Endothelial cell of umbilical vein (primary cell): ENCODE results near the gene PDE11A. TPM values are rescaled to one million over a fixed set of nuclear protein-coding genes. Genes with fewer than 3 reads are reported as not detected.

Experiments used
- BruUV-seq: library from RNA; stranded (reverse); fragments of 400-500 nt; replicated peaks from 2 replicates; lab custom pipeline; 2021; lab: Mats Ljungman, UMichigan
- CTCF ChIA-PET: fragments of 300-600, 350-600 bp; sonication (Branson Sonifier 250); formaldehyde crosslinking; loops from one replicate; lab custom pipeline; 2021; ENCODE audit warnings: antibody characterized with exemption, inconsistent platforms; lab: Charles Lee
- POLR2A ChIA-PET: fragments of 300-600, 350-600 bp; sonication (Branson Sonifier 250); formaldehyde crosslinking; loops from one replicate; lab custom pipeline; 2021; ENCODE audit warnings: antibody characterized with exemption, inconsistent platforms; lab: Charles Lee
- DNase-seq: peaks from one replicate; pipeline ENCODE4 v3.0.0-alpha.2; 2011; ENCODE audit warnings: low read depth, low spot score
- FAIRE-seq: peaks from 2 replicates; lab custom pipeline; 2011; peaks lifted over from hg19 to GRCh38; lab: Jason Lieb, UNC
- H2AFZ ChIP-seq: 2 replicates; pipeline ENCODE4 v1.6.0; 2012; ENCODE audit warnings: low read depth, low read length, control low read depth, inconsistent platforms
- H3K27ac ChIP-seq: 2 replicates; pipeline ENCODE4 v1.5.1; 2011; ENCODE audit warnings: low read depth, mild to moderate bottlenecking, control low read depth, low read length, moderate library complexity; ENCODE audit not compliant: insufficient read depth
- H3K27me3 ChIP-seq, 2 experiments: 2 replicates each; pipeline versions ENCODE4 v1.6.0 to v1.6.1; 2011; ENCODE audit warnings: low read length in 2 of 2, mixed read lengths in 1 of 2; ENCODE audit not compliant: control insufficient read depth in 2 of 2, insufficient read depth in 2 of 2
- H3K36me3 ChIP-seq, 2 experiments: 2 replicates in 1 of 2; 3 replicates in 1 of 2; pipeline ENCODE4 v1.5.1; 2011; ENCODE audit warnings: low read length in 2 of 2, mild to moderate bottlenecking in 1 of 2, moderate library complexity in 1 of 2; ENCODE audit not compliant: control insufficient read depth in 2 of 2, insufficient read depth in 2 of 2; ENCODE audit errors: extremely low read depth in 1 of 2
- H3K4me1 ChIP-seq: 3 replicates; pipeline ENCODE4 v1.5.1; 2011; ENCODE audit warnings: mild to moderate bottlenecking, low read length; ENCODE audit not compliant: control insufficient read depth, insufficient read depth; ENCODE audit errors: extremely low read depth
- H3K4me2 ChIP-seq: 2 replicates; pipeline ENCODE4 v1.6.1; 2011; ENCODE audit warnings: low read length, control low read depth, mixed read lengths; ENCODE audit not compliant: insufficient read depth
- H3K4me3 ChIP-seq, 3 experiments: fragments of 200-600 bp in 1 of 3; sonication (generic), shearing (Covaris generic) in 1 of 3; replicated peaks in 1 of 3; 2 replicates each; pipeline ENCODE4 v1.5.1; 2011 to 2016; ENCODE audit warnings: control low read depth in 3 of 3, low read length in 3 of 3, mild to moderate bottlenecking in 2 of 3, inconsistent platforms in 1 of 3, low read depth in 1 of 3, moderate library complexity in 1 of 3; ENCODE audit not compliant: insufficient read depth in 1 of 3
- H3K79me2 ChIP-seq: 2 replicates; pipeline ENCODE4 v1.6.0; 2012; ENCODE audit warnings: low read length, inconsistent platforms; ENCODE audit not compliant: control insufficient read depth, insufficient read depth
- H3K9ac ChIP-seq: replicated peaks from 2 replicates; pipeline ENCODE3; 2011; ENCODE audit warnings: low read length, control low read depth; ENCODE audit not compliant: insufficient read depth; ENCODE audit errors: extremely low read depth
- H3K9me1 ChIP-seq: replicated peaks from 3 replicates; pipeline ENCODE4 v1.6.0; 2011; ENCODE audit warnings: mild to moderate bottlenecking, low read length; ENCODE audit not compliant: control insufficient read depth, insufficient read depth; ENCODE audit errors: extremely low read depth
- H3K9me3 ChIP-seq: replicated peaks from 2 replicates; pipeline ENCODE4 v1.5.1; 2012; ENCODE audit warnings: low read length, inconsistent platforms; ENCODE audit not compliant: control insufficient read depth, insufficient read depth
- H4K20me1 ChIP-seq: replicated peaks from 2 replicates; pipeline ENCODE3; 2011; ENCODE audit warnings: mild to moderate bottlenecking, low read length; ENCODE audit not compliant: control insufficient read depth, insufficient read depth; ENCODE audit errors: extremely low read depth
- CTCF ChIP-seq, 2 donors: IDR thresholded peaks; 1 replicate in 1 of 2; 2 replicates in 1 of 2; pipeline ENCODE4 v1.5.1; 2011; ENCODE audit warnings: low read length in 2 of 2, mild to moderate bottlenecking in 2 of 2, moderate library complexity in 2 of 2, control low read depth in 1 of 2, inconsistent platforms in 1 of 2, low read depth in 1 of 2; ENCODE audit not compliant: insufficient read depth in 1 of 2; ENCODE audit errors: extremely low read depth in 1 of 2
- EZH2 ChIP-seq: IDR thresholded peaks from 2 replicates; pipeline ENCODE4 v1.6.1; 2012; ENCODE audit warnings: borderline replicate concordance, low read depth, mild to moderate bottlenecking, moderate library complexity, low read length, inconsistent platforms; ENCODE audit not compliant: severe bottlenecking
- FOS ChIP-seq: IDR thresholded peaks from 2 replicates; pipeline ENCODE4 v1.6.1; 2011; ENCODE audit warnings: mild to moderate bottlenecking, low read length, moderate library complexity, borderline replicate concordance; ENCODE audit not compliant: insufficient read depth
- GATA2 ChIP-seq: IDR thresholded peaks from 2 replicates; pipeline ENCODE4 v1.7.0; 2011; ENCODE audit warnings: low read depth, mild to moderate bottlenecking, moderate library complexity, mixed read lengths, low read length; ENCODE audit not compliant: insufficient read length, insufficient read depth
- JUN ChIP-seq: IDR thresholded peaks from 2 replicates; pipeline ENCODE4 v1.6.1; 2011; ENCODE audit warnings: borderline replicate concordance, low read depth; ENCODE audit not compliant: insufficient read length, insufficient read depth
- MYC ChIP-seq: IDR thresholded peaks from one replicate; pipeline ENCODE4 v1.6.1; 2011; ENCODE audit warnings: mild to moderate bottlenecking, low read depth, low read length
- POLR2A ChIP-seq: IDR thresholded peaks from 2 replicates; pipeline ENCODE4 v1.6.1; 2012; ENCODE audit warnings: low read depth, mild to moderate bottlenecking, control low read depth, low read length
- POLR2AphosphoS5 ChIP-seq: IDR thresholded peaks from 2 replicates; pipeline ENCODE4 v1.6.1; 2012; ENCODE audit warnings: low read depth, mild to moderate bottlenecking, control low read depth, low read length, moderate library complexity; ENCODE audit not compliant: insufficient read depth
- dilution Hi-C: fragments of 300-500 bp; cut with MboI; formaldehyde crosslinking; loops from one replicate; pipeline ENCODE4 v1.15.0; 2019; ENCODE audit warnings: low sequenced_read_pairs; ENCODE audit not compliant: extremely low pct_ligation_motif_present
- intact Hi-C: fragments of 100-400 bp; cut with micrococcal nuclease; formaldehyde crosslinking; loops from one replicate; pipeline ENCODE4 v1.10.0; 2022
- polyA plus RNA-seq, 4 experiments: library from polyadenylated mRNA; depleted of rRNA in 3 of 4; stranded (reverse) in 3 of 4; unstranded in 1 of 4; fragments of >200 nt; gene quantifications; 2 replicates each; pipeline versions ENCODE4 v1.2.1 to v1.2.3, GENCODE V29; 2011 to 2012; ENCODE audit warnings: missing spikeins in 1 of 4
- total RNA-seq: library from RNA; stranded (reverse); gene quantifications from 2 replicates; pipeline ENCODE4 v1.2.3, GENCODE V29; 2021
- TF ChIP-seq, protein P1 (sequence below): IDR thresholded peaks from 2 replicates; pipeline ENCODE4 v1.6.1; 2011; ENCODE audit not compliant: insufficient read depth, insufficient read length

Gene PDE11A
- total and polyA plus RNA-seq, 2 donors (not counting 3 experiments of a cell fraction or from before 2014, with no cell fraction given): 0.07 to 0.51 TPM

GRCh38 chr2:177887722-177888121 lies 184.9 kb downstream of the PDE11A start:
- POLR2A ChIA-PET: no interaction called here
- no peaks in the 10 kb centered on the region for H3K9me3 ChIP-seq
- no peak overlapping the region for H3K4me3 ChIP-seq
- H3K79me2 ChIP-seq: no peaks in the 10 kb centered on the region
- BruUV-seq: no TSS peak
- DNase-seq: no peak
- no peaks in the 10 kb centered on the region for H3K36me3 ChIP-seq
- no peaks in the 10 kb centered on the region for H3K9me1 ChIP-seq
- H4K20me1 ChIP-seq: no peaks in the 10 kb centered on the region
- FAIRE-seq: no peak
- no peaks in the 10 kb centered on the region for H3K4me1 ChIP-seq
- dilution Hi-C loops (no loop called here), intact Hi-C loops (no loop called here)
- no peak overlapping the region for H2AFZ ChIP-seq
- CTCF ChIA-PET: no interaction called here
- no peak overlapping the region for H3K9ac ChIP-seq
- H3K4me2 ChIP-seq: no peak overlapping the region
- H3K27ac ChIP-seq: no peak overlapping the region
- TF ChIP-seq POLR2A (no peak), POLR2AphosphoS5 (no peak), MYC (no peak), FOS (no peak), EZH2 (no peak), CTCF (IDR thresholded peaks at IDR 0.05; ENCODE audit: extremely low read depth in 1 of 2, insufficient read depth in 1 of 2, low read depth in 1 of 2, low read length in 2 of 2) (no peak), GATA2 (no peak), JUN (no peak)
- TF ChIP-seq, protein P1, sequence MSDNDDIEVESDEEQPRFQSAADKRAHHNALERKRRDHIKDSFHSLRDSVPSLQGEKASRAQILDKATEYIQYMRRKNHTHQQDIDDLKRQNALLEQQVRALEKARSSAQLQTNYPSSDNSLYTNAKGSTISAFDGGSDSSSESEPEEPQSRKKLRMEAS: no peak
- no peaks in the 10 kb centered on the region for H3K27me3 ChIP-seq
